HepG2 (cell line): ENCODE data around the gene LOXL3. TPM values are rescaled to one million over a fixed set of nuclear protein-coding genes. Genes with fewer than 3 reads are reported as not detected.

ENCODE experiments used
- ATAC-seq: fragments of 200-7000 bp; cut with Tn5 transposase; 3 replicates; pipeline ENCODE4 v1.9.1; 2020; ENCODE audit warnings: mild to moderate bottlenecking, moderate library complexity
- BruUV-seq: library from RNA; stranded (reverse); fragments of 400-500 nt; replicated peaks from 2 replicates; lab custom pipeline; 2021; lab: Mats Ljungman, UMichigan
- CTCF ChIA-PET: fragments of 300-600 bp; formaldehyde crosslinking; extraction: SDS; loops from one replicate; lab custom pipeline; 2021; ENCODE audit warnings: low total read pairs, inconsistent platforms, low intra/inter-chr PET ratio; lab: Yijun Ruan, JAX
- POLR2A ChIA-PET: fragments of 350-600 bp; sonication (Branson Sonifier 250); formaldehyde crosslinking; loops from one replicate; lab custom pipeline; 2020; ENCODE audit warnings: antibody characterized with exemption, inconsistent platforms; lab: Yijun Ruan, JAX
- DNase-seq: peaks from one replicate; pipeline ENCODE4 v3.0.0-alpha.2; 2015; ENCODE audit warnings: low spot score
- FAIRE-seq: peaks from 3 replicates; lab custom pipeline; 2011; peaks lifted over from hg19 to GRCh38; lab: Jason Lieb, UNC
- H2AFZ ChIP-seq: one replicate; pipeline ENCODE4 v1.6.1; 2011; ENCODE audit warnings: low read length, inconsistent platforms
- H3K27ac ChIP-seq: fragments of 300-600 bp; 3 replicates; pipeline ENCODE4 v1.8.0; 2011; ENCODE audit warnings: mixed run types, mild to moderate bottlenecking, mixed read lengths, low read length, inconsistent platforms; ENCODE audit not compliant: insufficient read depth; ENCODE audit errors: extremely low read length
- H3K27me3 ChIP-seq, 2 experiments: fragments of 200-600 bp in 1 of 2; 2 replicates in 1 of 2; 3 replicates in 1 of 2; pipeline versions ENCODE4 v1.6.0 to v1.8.0; 2011; ENCODE audit warnings: low read length in 2 of 2, mild to moderate bottlenecking in 2 of 2, moderate library complexity in 2 of 2, inconsistent platforms in 1 of 2; ENCODE audit not compliant: insufficient read depth in 2 of 2, control insufficient read depth in 1 of 2
- H3K36me3 ChIP-seq, 2 experiments: fragments of 200-600 bp in 1 of 2; replicated peaks in 1 of 2; 2 replicates in 1 of 2; 3 replicates in 1 of 2; pipeline versions ENCODE4 v1.5.1 to v1.8.0; 2011; ENCODE audit warnings: low read length in 2 of 2, inconsistent platforms in 1 of 2; ENCODE audit not compliant: insufficient read depth in 2 of 2, control insufficient read depth in 1 of 2
- H3K4me1 ChIP-seq: 2 replicates; pipeline ENCODE4 v1.5.1; 2012; ENCODE audit warnings: low read length, inconsistent platforms; ENCODE audit not compliant: insufficient read depth
- H3K4me2 ChIP-seq: 2 replicates; pipeline ENCODE4 v1.6.0; 2011; ENCODE audit warnings: low read depth, low read length, inconsistent platforms
- H3K4me3 ChIP-seq, 3 experiments: fragments of 200-600 bp in 1 of 3; sonication (generic), shearing (Covaris generic) in 1 of 3; replicated peaks in 1 of 3; 2 replicates each; pipeline ENCODE4 v1.5.1; 2011 to 2016; ENCODE audit warnings: low read length in 3 of 3, inconsistent platforms in 2 of 3, low read depth in 2 of 3, mild to moderate bottlenecking in 2 of 3, control low read depth in 1 of 3, mixed read lengths in 1 of 3; ENCODE audit not compliant: insufficient read depth in 1 of 3
- H3K79me2 ChIP-seq: one replicate; pipeline ENCODE4 v1.6.1; 2011; ENCODE audit warnings: low read length, inconsistent platforms; ENCODE audit not compliant: insufficient read depth
- H3K9ac ChIP-seq: 2 replicates; pipeline ENCODE4 v1.6.0; 2011; ENCODE audit warnings: mild to moderate bottlenecking, low read depth, low read length, inconsistent platforms; ENCODE audit not compliant: insufficient read depth
- H3K9me3 ChIP-seq: 2 replicates; pipeline ENCODE4 v1.5.1; 2012; ENCODE audit warnings: mild to moderate bottlenecking, low read length
- H4K20me1 ChIP-seq: 2 replicates; pipeline ENCODE4 v1.6.0; 2011; ENCODE audit warnings: inconsistent platforms, mild to moderate bottlenecking, low read length, moderate library complexity; ENCODE audit not compliant: insufficient read depth
- CBFB ChIP-seq: sonication (generic); formaldehyde crosslinking; IDR thresholded peaks from 2 replicates; pipeline ENCODE4 v1.4.0; 2020; ENCODE audit warnings: missing genetic modification reagents
- PRDM15 ChIP-seq: sonication (generic); formaldehyde crosslinking; IDR thresholded peaks from 2 replicates; pipeline ENCODE4 v1.4.0; 2020; ENCODE audit warnings: missing genetic modification reagents
- ZBTB44 ChIP-seq: sonication (generic); formaldehyde crosslinking; IDR thresholded peaks from 2 replicates; pipeline ENCODE4 v1.4.0; 2020; ENCODE audit warnings: missing genetic modification reagents
- ZMYM4 ChIP-seq: sonication (generic); formaldehyde crosslinking; IDR thresholded peaks from 2 replicates; pipeline ENCODE4 v1.8.1; 2023; ENCODE audit warnings: mild to moderate bottlenecking, missing genetic modification reagents
- ZNF362 ChIP-seq: sonication (generic); formaldehyde crosslinking; IDR thresholded peaks from 2 replicates; pipeline ENCODE4 v1.4.0; 2020; ENCODE audit warnings: missing genetic modification reagents, mild to moderate bottlenecking, borderline replicate concordance
- ZNF768 ChIP-seq: sonication (generic); formaldehyde crosslinking; IDR thresholded peaks from 2 replicates; pipeline ENCODE4 v1.4.0; 2020; ENCODE audit warnings: missing genetic modification reagents
- WGBS: methylation state at CpG from one replicate; pipeline ENCODE4 v1.1.6; 2017; ENCODE audit warnings: low lambda C conversion rate; 5-methylcytosine and 5-hydroxymethylcytosine counted together
- in situ Hi-C: cut with HindIII; loops from 2 replicates; pipeline ENCODE4 v1.10.0; 2017; ENCODE audit warnings: low pct_unique_long_range_greater_than_20kb; ENCODE audit not compliant: extremely low pct_ligation_motif_present
- intact Hi-C: fragments of 100-400 bp; cut with micrococcal nuclease; formaldehyde crosslinking; loops from one replicate; pipeline ENCODE4 v1.10.0; 2022; ENCODE audit not compliant: unreplicated experiment
- polyA plus RNA-seq, 8 experiments: library from polyadenylated mRNA; depleted of rRNA in 3 of 8; stranded (reverse) in 7 of 8; unstranded in 1 of 8; fragments of >200 nt; fragmentation: Illumina TruSeq in 4 of 8; extraction: Trizol in 4 of 8; gene quantifications; 2 replicates each; pipeline versions ENCODE4 v1.2.1 to v1.2.3, GENCODE V29; 2011 to 2016; ENCODE audit warnings: low read depth in 4 of 8, missing spikeins in 1 of 8, mixed read lengths in 1 of 8; ENCODE audit not compliant: insufficient read depth in 1 of 8
- total RNA-seq, 5 experiments: library from RNA; depleted of rRNA; stranded (reverse); fragments of >200 nt; fragmentation: Illumina TruSeq; extraction: Trizol; gene quantifications; 2 replicates each; pipeline ENCODE4 v1.2.3, GENCODE V29; 2016; ENCODE audit warnings: low read depth in 1 of 5
- TF ChIP-seq, protein P1 (sequence below): sonication (generic); formaldehyde crosslinking; IDR thresholded peaks from 2 replicates; pipeline ENCODE4 v1.4.0; 2020; ENCODE audit warnings: missing genetic modification reagents

The LOXL3 gene
- total and polyA plus RNA-seq, 2 of the 13 experiments (the other 11 are each of a cell fraction or from before 2014, with no cell fraction given) = 0.55 to 6.5 TPM

- Histone ChIP-seq H3K4me2 (no peak overlapping the region), H3K79me2 (no peaks in the 10 kb centered on the region), H3K9me3 (no peaks in the 10 kb centered on the region), H3K27me3 (peaks cover 0 to 28% of the 10 kb centered on the region in 2 experiments; a peak in 3 of 5 replicates), H3K4me3 (no peak overlapping the region), H3K9ac (no peak overlapping the region), H3K36me3 (no peaks in the 10 kb centered on the region), H2AFZ (no peak overlapping the region), H4K20me1 (no peaks in the 10 kb centered on the region), H3K27ac (no peak overlapping the region), H3K4me1 (peaks cover 2% of the 10 kb centered on the region)
- BruUV-seq = no TSS peak
- DNase-seq (no peak), ATAC-seq (no peak), FAIRE-seq (no peak)
- intact Hi-C loops (no loop called here), in situ Hi-C loops (no loop called here)
- CTCF ChIA-PET = no interaction called here
- TF ChIP-seq ZNF362 (CRISPR knock-in tag) = no peak
- 41% methylated on average over 1 of the region's 1 CpG for WGBS
- POLR2A ChIA-PET = no interaction called here
Measured at GRCh38 chr2:74542978-74543377, 10.8 kb downstream of the LOXL3 start.

- FAIRE-seq (no peak), ATAC-seq (no peak), DNase-seq (no peak)
- H3K4me2 ChIP-seq = no peak overlapping the region
- in situ Hi-C loops (no loop called here), intact Hi-C loops (no loop called here)
- no peak overlapping the region for H3K9ac ChIP-seq
- no peak overlapping the region for H2AFZ ChIP-seq
- H3K4me3 ChIP-seq = no peak overlapping the region
- 45% methylated on average over 2 of the region's 5 CpGs for WGBS
- no peaks in the 10 kb centered on the region for H3K79me2 ChIP-seq
- ChIA-PET POLR2A (no interaction called here), CTCF (no interaction called here)
- no peaks in the 10 kb centered on the region for H3K36me3 ChIP-seq
- no peaks in the 10 kb centered on the region; the same call in 1 of the 2 replicates for H3K4me1 ChIP-seq
- H3K9me3 ChIP-seq = no peaks in the 10 kb centered on the region
- no peak overlapping the region for H3K27ac ChIP-seq
- BruUV-seq = no TSS peak
- H4K20me1 ChIP-seq = no peaks in the 10 kb centered on the region
- peaks cover 4 to 34% of the 10 kb centered on the region in 2 experiments; a peak in 3 of 5 replicates for H3K27me3 ChIP-seq
- TF ChIP-seq PRDM15 (CRISPR knock-in tag) = no peak
- no peak for TF ChIP-seq ZBTB44 (CRISPR knock-in tag)
- TF ChIP-seq ZNF362 (CRISPR knock-in tag) = no peak
- no peak for TF ChIP-seq ZMYM4
- TF ChIP-seq ZNF768 = no peak
- TF ChIP-seq, protein P1, sequence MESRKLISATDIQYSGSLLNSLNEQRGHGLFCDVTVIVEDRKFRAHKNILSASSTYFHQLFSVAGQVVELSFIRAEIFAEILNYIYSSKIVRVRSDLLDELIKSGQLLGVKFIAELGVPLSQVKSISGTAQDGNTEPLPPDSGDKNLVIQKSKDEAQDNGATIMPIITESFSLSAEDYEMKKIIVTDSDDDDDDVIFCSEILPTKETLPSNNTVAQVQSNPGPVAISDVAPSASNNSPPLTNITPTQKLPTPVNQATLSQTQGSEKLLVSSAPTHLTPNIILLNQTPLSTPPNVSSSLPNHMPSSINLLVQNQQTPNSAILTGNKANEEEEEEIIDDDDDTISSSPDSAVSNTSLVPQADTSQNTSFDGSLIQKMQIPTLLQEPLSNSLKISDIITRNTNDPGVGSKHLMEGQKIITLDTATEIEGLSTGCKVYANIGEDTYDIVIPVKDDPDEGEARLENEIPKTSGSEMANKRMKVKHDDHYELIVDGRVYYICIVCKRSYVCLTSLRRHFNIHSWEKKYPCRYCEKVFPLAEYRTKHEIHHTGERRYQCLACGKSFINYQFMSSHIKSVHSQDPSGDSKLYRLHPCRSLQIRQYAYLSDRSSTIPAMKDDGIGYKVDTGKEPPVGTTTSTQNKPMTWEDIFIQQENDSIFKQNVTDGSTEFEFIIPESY (CRISPR knock-in tag) = no peak
- no peak for TF ChIP-seq CBFB (CRISPR knock-in tag)
Measured at GRCh38 chr2:74540291-74540690, 13.5 kb downstream of the LOXL3 start.
